HEK293 (cell line): Measurements from ENCODE around the gene HES5.

ENCODE experiments used
- BCL11B ChIP-seq: fragments of 450-650 bp; formaldehyde crosslinking; IDR thresholded peaks from 2 replicates; pipeline ENCODE4 v1.5.1; 2016; ENCODE audit warnings: low read depth, missing biosample characterization, missing genetic modification characterization
- EGR2 ChIP-seq: fragments of 450-650 bp; formaldehyde crosslinking; IDR thresholded peaks from 2 replicates; pipeline ENCODE4 v1.5.1; 2016; ENCODE audit warnings: low read depth, missing biosample characterization, missing genetic modification characterization
- GLIS1 ChIP-seq: fragments of 450-650 bp; formaldehyde crosslinking; IDR thresholded peaks from 2 replicates; pipeline ENCODE4 v1.5.1; 2016; ENCODE audit warnings: missing biosample characterization, missing genetic modification characterization
- GLIS2 ChIP-seq: fragments of 450-650 bp; formaldehyde crosslinking; IDR thresholded peaks from 2 replicates; pipeline ENCODE4 v1.5.1; 2016; ENCODE audit warnings: missing biosample characterization, missing genetic modification characterization
- INSM2 ChIP-seq: fragments of 450-650 bp; formaldehyde crosslinking; IDR thresholded peaks from 2 replicates; pipeline ENCODE4 v1.5.1; 2016; ENCODE audit warnings: missing biosample characterization, missing genetic modification characterization
- PBX3 ChIP-seq: sonication (generic); formaldehyde crosslinking; IDR thresholded peaks from 2 replicates; pipeline ENCODE4 v1.8.1; 2022; ENCODE audit warnings: mild to moderate bottlenecking, moderate library complexity, missing genetic modification reagents
- SP2 ChIP-seq: fragments of 450-650 bp; formaldehyde crosslinking; IDR thresholded peaks from 2 replicates; pipeline ENCODE4 v1.5.1; 2016; ENCODE audit warnings: missing biosample characterization, missing genetic modification characterization
- ZBTB11 ChIP-seq: fragments of 450-650 bp; formaldehyde crosslinking; conservative IDR thresholded peaks from 2 replicates; pipeline ENCODE4 v1.5.1; 2016; ENCODE audit warnings: low read depth, missing biosample characterization, missing genetic modification characterization
- ZBTB17 ChIP-seq: fragments of 450-650 bp; formaldehyde crosslinking; IDR thresholded peaks from 2 replicates; pipeline ENCODE4 v1.5.1; 2016; ENCODE audit warnings: missing biosample characterization, missing genetic modification characterization
- ZBTB44 ChIP-seq: fragments of 450-650 bp; IDR thresholded peaks from 2 replicates; pipeline ENCODE4 v1.5.1; 2018; ENCODE audit warnings: missing biosample characterization, mild to moderate bottlenecking, missing genetic modification characterization
- ZFP3 ChIP-seq: fragments of 450-650 bp; formaldehyde crosslinking; IDR thresholded peaks from 2 replicates; pipeline ENCODE4 v1.5.1; 2016; ENCODE audit warnings: low read depth, missing biosample characterization, missing genetic modification characterization
- ZNF140 ChIP-seq: fragments of 450-650 bp; formaldehyde crosslinking; IDR thresholded peaks from 2 replicates; pipeline ENCODE4 v1.5.1; 2016; ENCODE audit warnings: missing biosample characterization, missing genetic modification characterization
- ZNF174 ChIP-seq: fragments of 450-650 bp; formaldehyde crosslinking; IDR thresholded peaks from 2 replicates; pipeline ENCODE4 v1.5.0; 2017; ENCODE audit warnings: missing biosample characterization, mild to moderate bottlenecking, missing genetic modification characterization
- ZNF175 ChIP-seq: fragments of 450-650 bp; formaldehyde crosslinking; IDR thresholded peaks from 2 replicates; pipeline ENCODE4 v1.5.1; 2016; ENCODE audit warnings: missing biosample characterization, missing genetic modification characterization
- ZNF26 ChIP-seq: fragments of 450-650 bp; formaldehyde crosslinking; IDR thresholded peaks from 2 replicates; pipeline ENCODE4 v1.5.1; 2016; ENCODE audit warnings: missing biosample characterization, missing genetic modification characterization
- ZNF416 ChIP-seq: fragments of 450-650 bp; formaldehyde crosslinking; IDR thresholded peaks from 2 replicates; pipeline ENCODE4 v1.5.1; 2016; ENCODE audit warnings: missing biosample characterization, missing genetic modification characterization
- ZNF433 ChIP-seq: fragments of 450-650 bp; formaldehyde crosslinking; IDR thresholded peaks from 2 replicates; pipeline ENCODE4 v1.5.1; 2016; ENCODE audit warnings: missing biosample characterization, missing genetic modification characterization, low read depth
- ZNF488 ChIP-seq: fragments of 450-650 bp; formaldehyde crosslinking; IDR thresholded peaks from 2 replicates; pipeline ENCODE4 v1.5.1; 2016; ENCODE audit warnings: missing biosample characterization, missing genetic modification characterization
- ZNF549 ChIP-seq: fragments of 450-650 bp; IDR thresholded peaks from 2 replicates; pipeline ENCODE4 v1.5.1; 2018; ENCODE audit warnings: missing biosample characterization, missing genetic modification characterization, mild to moderate bottlenecking, inconsistent platforms, moderate library complexity
- ZNF561 ChIP-seq: fragments of 450-650 bp; IDR thresholded peaks from 2 replicates; pipeline ENCODE4 v1.5.1; 2018; ENCODE audit warnings: missing biosample characterization, missing genetic modification characterization, borderline replicate concordance
- ZNF639 ChIP-seq: fragments of 450-650 bp; formaldehyde crosslinking; IDR thresholded peaks from 2 replicates; pipeline ENCODE4 v1.5.1; 2016; ENCODE audit warnings: missing biosample characterization, missing genetic modification characterization
- ZNF701 ChIP-seq: fragments of 450-650 bp; formaldehyde crosslinking; IDR thresholded peaks from 2 replicates; pipeline ENCODE4 v1.5.1; 2016; ENCODE audit warnings: missing biosample characterization, missing genetic modification characterization
- ZNF747 ChIP-seq: fragments of 450-650 bp; formaldehyde crosslinking; IDR thresholded peaks from 2 replicates; pipeline ENCODE4 v1.5.1; 2016; ENCODE audit warnings: missing biosample characterization, missing genetic modification characterization
- ZNF791 ChIP-seq: fragments of 450-650 bp; formaldehyde crosslinking; IDR thresholded peaks from 2 replicates; pipeline ENCODE4 v1.5.1; 2016; ENCODE audit warnings: missing biosample characterization, missing genetic modification characterization

Gene HES5

GRCh38 chr1:2545754-2546514 lies 15.9 kb upstream of the HES5 start (continued):
- TF ChIP-seq ZNF174 (tag by site-specific recombination) (no peak), ZNF488 (no peak), ZNF433 (tag by site-specific recombination) (no peak), ZNF26 (tag by site-specific recombination) (no peak), ZNF416 (tag by site-specific recombination) (no peak), ZFP3 (tag by site-specific recombination) (no peak), PBX3 (CRISPR knock-in tag) (0 out of 2 replicates have a peak, but pooled peaks have one; percentile 49), ZBTB17 (tag by site-specific recombination) (no peak), ZNF140 (tag by site-specific recombination) (no peak), BCL11B (tag by site-specific recombination) (no peak), ZNF639 (tag by site-specific recombination) (no peak), ZNF549 (tag by site-specific recombination) (no peak), ZNF701 (tag by site-specific recombination) (no peak), ZNF747 (no peak), ZNF561 (tag by site-specific recombination) (0 out of 2 replicates have a peak, but pooled peaks have one; percentile 27), SP2 (peak; percentile 51), EGR2 (tag by site-specific recombination) (peak; percentile 63; the same call in 1 of the 2 replicates), ZNF175 (tag by site-specific recombination) (no peak), GLIS1 (tag by site-specific recombination) (peak; percentile 24; the same call in 1 of the 2 replicates), ZBTB44 (peak; percentile 14; the same call in 1 of the 2 replicates), GLIS2 (tag by site-specific recombination) (peak; percentile 5; the same call in 1 of the 2 replicates), INSM2 (tag by site-specific recombination) (no peak), ZBTB11 (tag by site-specific recombination) (no peak), ZNF791 (tag by site-specific recombination) (no peak)
